Hypothalamus (tissue), 51 donors: Measurements from ENCODE around the gene TSPAN18.

Experiments used
- DNase-seq, 51 donors: peaks; one replicate each; lab custom pipeline; 2025; lab: John Stamatoyannopoulos, UW

The TSPAN18 gene

GRCh38 chr11:44837661-44838060 is 110.9 kb downstream of the TSPAN18 start:
- no peak for DNase-seq

DNA sequence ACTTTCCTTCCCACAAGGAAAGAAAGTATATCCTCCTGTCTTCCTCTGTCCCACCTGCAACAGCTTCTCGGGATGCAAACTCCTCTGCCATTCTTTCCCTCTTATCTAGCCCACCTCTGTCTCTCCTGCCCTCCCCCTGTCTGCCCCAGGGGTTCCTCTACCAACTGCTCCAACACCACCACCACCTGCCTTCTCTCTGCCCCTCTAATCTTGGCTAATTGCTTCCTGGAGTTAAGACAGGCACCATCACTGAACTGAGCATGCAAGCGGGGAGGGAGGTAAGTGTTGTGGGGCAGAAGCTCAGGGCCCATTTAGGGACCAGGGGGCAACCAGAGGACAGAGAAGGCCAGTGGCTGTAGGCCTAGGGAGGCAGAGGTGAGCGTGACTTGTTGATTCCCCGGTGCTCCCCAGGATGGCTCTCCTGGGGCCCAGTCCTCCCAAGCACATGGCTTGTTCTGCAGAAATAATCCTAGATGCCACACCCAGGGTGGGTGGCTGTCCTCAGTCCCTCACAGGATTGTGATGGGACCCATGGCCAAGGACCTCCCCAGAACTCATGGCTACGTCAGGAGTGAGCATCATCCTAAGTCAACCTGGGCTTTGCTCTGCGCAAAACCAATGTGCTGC is 112.8 kb downstream of the TSPAN18 start:
- DNase-seq = no peak

DNA sequence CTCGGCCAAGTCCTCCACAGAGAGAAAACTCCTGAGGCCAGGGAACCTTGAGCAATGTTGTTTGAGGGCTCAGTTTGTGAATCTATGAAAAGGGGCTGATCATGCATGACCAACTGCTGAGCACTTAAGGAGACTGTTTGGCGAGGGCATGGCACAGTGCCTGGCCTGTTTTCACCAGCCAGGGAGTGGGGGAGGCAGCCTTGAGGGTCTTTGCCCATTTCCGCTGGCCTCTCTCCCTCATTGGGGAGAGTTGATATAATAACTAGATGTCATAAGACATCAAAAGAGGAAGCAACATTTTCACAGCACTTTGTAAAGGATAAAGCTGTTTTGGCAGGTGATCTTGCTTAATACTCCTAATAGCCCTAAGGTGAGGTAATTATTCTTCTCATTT is 113.3 kb downstream of the TSPAN18 start:
- no peak for DNase-seq

- no peak for DNase-seq
Measured at GRCh38 chr11:44840521-44841251, 113.9 kb downstream of the TSPAN18 start.

GRCh38 chr11:44842220-44842619 is 115.5 kb downstream of the TSPAN18 start:
- no peak for DNase-seq

- no peak for DNase-seq
Measured at GRCh38 chr11:44846852-44847251, 120.1 kb downstream of the TSPAN18 start.

GRCh38 chr11:44847316-44847715 is 120.6 kb downstream of the TSPAN18 start:
- DNase-seq = no peak

GRCh38 chr11:44848203-44848962 is 121.6 kb downstream of the TSPAN18 start:
- DNase-seq = no peak

GRCh38 chr11:44848963-44849350 is 122.2 kb downstream of the TSPAN18 start:
- no peak for DNase-seq

- no peak for DNase-seq
Measured at GRCh38 chr11:44849424-44849823, 122.7 kb downstream of the TSPAN18 start.

GRCh38 chr11:44849922-44850321 is 123.2 kb downstream of the TSPAN18 start:
- DNase-seq = no peak

GRCh38 chr11:44851496-44851895 is 124.7 kb downstream of the TSPAN18 start:
- DNase-seq = no peak

DNA sequence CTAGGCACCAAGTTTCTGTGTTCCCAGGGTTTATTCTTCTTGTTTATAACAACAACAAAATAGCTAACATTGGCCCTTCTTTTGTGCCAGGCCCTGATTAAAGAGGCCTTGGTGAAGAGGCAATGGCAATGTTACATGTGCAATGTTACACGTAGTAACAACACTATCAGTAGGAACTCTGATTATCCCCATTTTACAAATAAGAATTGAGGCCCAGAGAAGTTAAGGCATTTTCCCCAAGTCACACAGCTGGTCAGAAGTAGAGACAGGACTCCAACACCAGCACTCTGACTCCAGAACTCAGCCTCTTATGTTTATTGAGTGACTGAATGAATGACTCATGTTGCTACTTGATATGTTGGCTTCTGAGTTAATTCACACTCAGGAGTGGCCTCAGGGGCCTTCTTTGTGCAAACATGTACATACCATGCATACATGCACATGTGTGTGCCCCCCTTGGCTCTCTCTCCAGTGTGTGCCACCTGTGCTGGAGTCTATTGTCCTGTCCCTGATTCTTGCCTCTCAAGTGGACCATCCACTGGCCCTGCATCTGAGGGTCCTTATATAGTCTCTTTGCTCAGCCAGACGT is 125.5 kb downstream of the TSPAN18 start:
- no peak for DNase-seq

DNA sequence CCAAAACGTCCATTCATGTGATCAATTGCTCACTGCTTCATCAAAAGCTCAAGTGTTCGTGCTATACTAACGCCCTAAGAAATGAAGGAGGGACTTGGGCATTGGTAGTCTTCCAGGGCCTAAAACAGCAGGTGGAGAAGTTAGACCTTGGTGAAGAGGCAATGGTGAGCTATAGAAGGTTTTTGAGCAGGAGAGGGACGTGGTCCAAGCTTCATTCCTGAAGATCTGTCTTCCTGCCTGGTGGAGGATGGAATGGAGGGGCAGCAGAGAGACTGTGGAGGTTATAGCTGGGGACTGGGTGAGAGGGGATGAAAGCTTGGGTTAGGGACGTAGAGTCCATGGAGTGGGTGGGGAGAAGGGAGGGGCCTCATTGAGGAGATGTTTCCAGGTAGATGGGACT is 126.2 kb downstream of the TSPAN18 start:
- DNase-seq = no peak

- no peak for DNase-seq
Measured at GRCh38 chr11:44853666-44854065, 126.9 kb downstream of the TSPAN18 start.

GRCh38 chr11:44854086-44854485 is 127.3 kb downstream of the TSPAN18 start:
- no peak for DNase-seq

DNA sequence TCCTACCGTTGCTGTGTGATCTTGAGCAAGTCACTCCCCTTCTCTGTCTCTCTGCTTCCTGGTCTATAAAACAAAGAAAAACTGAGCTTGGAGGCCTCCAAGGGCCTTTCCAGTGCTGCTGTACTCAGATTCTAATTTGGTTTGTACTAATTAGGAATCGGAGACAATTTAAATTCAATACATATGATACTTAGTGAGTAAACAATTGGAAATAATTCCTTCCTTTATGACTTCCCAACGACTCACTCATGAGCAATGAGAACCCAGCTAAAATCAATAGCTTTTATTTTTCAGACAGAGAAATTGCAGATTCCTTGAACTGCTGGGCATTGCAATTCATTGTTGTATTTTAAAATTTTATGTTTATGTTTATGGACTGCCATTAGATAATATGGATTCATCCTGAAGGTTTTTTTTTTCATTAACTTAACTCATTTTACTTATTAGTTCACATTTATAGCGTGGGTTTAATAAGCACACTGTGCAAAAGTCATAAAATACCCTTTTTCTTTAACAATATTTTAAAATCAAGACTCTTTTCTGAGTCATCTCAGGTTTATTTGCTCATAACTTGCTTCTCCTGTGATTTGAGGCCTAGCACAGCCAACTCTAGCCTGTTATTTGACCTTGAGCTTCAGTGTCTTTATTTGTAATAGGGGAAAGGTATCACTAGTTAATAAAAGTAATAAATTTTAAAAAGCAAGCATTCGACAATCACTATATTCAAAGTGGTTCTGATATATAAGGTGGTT is 128.2 kb downstream of the TSPAN18 start:
- DNase-seq = no peak

DNA sequence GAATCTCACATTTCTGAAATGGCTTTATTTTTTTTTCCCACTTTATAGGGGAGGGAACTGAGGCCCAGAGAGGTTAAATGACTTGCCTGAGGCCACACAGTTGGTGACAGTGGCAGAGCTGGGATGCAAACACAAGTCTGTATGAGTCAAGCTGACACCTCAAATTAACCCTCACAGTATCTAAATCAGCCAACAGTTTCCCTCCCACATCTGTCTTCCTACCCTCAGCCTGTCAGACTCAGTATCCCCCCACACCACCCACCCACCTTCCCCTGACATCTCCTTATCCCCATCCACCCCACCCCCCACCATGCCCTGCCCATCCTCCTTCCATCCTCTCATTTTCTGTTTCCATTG is 128.7 kb downstream of the TSPAN18 start:
- no peak for DNase-seq

DNA sequence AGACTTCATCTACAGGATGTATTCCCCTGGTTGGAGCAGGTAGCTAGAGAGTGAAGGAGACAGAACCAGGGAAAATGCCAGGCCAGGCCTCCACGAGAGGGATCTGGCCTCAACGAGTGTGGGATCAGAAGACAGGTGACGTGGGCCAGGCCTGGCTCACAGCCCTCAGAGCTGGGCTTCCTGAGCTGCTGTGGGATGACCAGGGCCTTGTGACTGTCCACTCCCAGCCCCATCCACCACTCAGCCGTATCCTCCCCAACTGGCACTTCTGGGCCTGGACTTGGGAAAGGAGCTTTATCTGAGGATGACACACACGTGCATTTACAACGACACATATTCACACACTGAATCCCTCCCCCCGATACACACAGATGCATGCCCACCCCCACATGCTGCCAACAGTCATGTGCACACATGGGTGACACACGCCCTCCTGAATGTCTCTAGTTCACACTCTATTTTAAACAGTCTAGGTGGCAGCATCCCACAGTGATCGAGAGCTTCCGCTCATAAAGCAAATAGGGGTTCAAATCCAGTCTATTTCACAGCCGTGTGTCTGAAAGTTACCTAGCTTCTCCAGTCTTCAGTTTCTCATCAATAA is 130.8 kb downstream of the TSPAN18 start:
- no peak for DNase-seq

GRCh38 chr11:44858796-44859527 is 132.2 kb downstream of the TSPAN18 start:
- no peak for DNase-seq
